ENCODE results near the gene RUNX2. TPM values are rescaled to one million over a fixed set of nuclear protein-coding genes. Genes with fewer than 3 reads are reported as not detected.

The RUNX2 gene
- total and polyA plus RNA-seq, 2 of the 8 experiments (the other 6 are each of a cell fraction or from before 2014, with no cell fraction given): 0.26 to 1.2 TPM

- no peak for TF ChIP-seq NANOG (IDR thresholded peaks at IDR 0.05; ENCODE audit: insufficient read depth, low read depth, low read length, poor library complexity, severe bottlenecking)
- no peak for TF ChIP-seq JUND (IDR thresholded peaks at IDR 0.05; ENCODE audit: low read length)
- TF ChIP-seq BCL11A (IDR thresholded peaks at IDR 0.05; ENCODE audit: low read depth in 2 of 2, low read length in 2 of 2): no peak
- no peak for TF ChIP-seq POLR2A (IDR thresholded peaks at IDR 0.05; ENCODE audit: control extremely low read depth in 1 of 2, low read depth in 2 of 2, low read length in 2 of 2)
- no peak for TF ChIP-seq ATF3 (IDR thresholded peaks at IDR 0.05; ENCODE audit: insufficient read depth, low read depth, low read length)
- no peak for TF ChIP-seq HDAC2 (IDR thresholded peaks at IDR 0.05; ENCODE audit: borderline replicate concordance in 1 of 2, low read depth in 2 of 2, low read length in 2 of 2)
- TF ChIP-seq POLR2AphosphoS5 (IDR thresholded peaks at IDR 0.05; ENCODE audit: low read depth, low read length): no peak
Observed at GRCh38 chr6:45553730-45554344, 225.7 kb downstream of the RUNX2 start (continued).

Data from H1 (cell line).